GM21786 (cell line): ENCODE measurements around the gene KSR1.
"Not testable (repeated sequence)": the region's sequence is repeated elsewhere in the genome, so short reads cannot be mapped to it uniquely, and the experiment has no call there.

Source experiments
- ATAC-seq: cut with Tn5 transposase; IDR thresholded peaks from one replicate; pipeline ENCODE4 v1.9.1; 2021; ENCODE audit not compliant: unreplicated experiment

The KSR1 gene

GRCh38 chr17:27425991-27426390 lies 30.3 kb upstream of the KSR1 start:
- no peak for ATAC-seq

- not testable (repeated sequence) for ATAC-seq
Observed at GRCh38 chr17:27426471-27426870, 29.8 kb upstream of the KSR1 start.

GRCh38 chr17:27427166-27427862 lies 28.9 kb upstream of the KSR1 start:
- not testable (repeated sequence) for ATAC-seq

DNA sequence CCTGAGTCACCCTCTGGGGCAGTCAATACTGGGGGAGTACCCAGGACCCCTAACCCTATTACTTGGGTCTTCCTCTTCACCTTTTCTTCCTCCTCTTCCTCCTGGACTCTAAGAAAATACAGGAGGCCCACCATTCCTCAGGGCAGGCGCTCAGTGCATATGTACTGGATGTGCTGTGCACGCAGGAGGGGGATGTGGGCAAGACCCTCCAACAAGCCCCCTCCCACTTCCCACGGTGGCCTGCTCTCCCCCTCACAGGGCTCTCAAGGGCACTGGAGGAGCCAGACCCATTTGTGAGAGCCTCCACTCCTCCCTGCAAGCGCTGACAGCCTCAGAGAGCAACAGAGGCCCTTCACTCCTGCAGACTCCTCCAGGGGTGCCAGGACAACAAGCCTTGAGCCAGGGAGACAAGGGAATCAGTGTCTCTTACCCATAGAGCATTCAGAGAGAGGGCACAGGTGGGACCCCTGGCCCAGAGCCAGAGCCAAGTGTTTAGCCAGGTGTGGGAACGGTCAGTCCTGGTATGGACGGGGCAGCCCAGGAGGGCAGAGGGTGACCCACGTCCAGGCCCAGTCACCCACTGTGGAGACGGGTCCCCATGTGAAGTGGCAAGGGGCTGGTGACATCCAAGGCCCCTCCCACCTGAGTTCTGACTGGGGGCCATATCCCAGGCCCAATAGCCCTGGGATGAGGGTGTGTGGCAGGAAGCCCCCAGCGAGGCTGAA lies 27.3 kb upstream of the KSR1 start:
- ATAC-seq = no peak

DNA sequence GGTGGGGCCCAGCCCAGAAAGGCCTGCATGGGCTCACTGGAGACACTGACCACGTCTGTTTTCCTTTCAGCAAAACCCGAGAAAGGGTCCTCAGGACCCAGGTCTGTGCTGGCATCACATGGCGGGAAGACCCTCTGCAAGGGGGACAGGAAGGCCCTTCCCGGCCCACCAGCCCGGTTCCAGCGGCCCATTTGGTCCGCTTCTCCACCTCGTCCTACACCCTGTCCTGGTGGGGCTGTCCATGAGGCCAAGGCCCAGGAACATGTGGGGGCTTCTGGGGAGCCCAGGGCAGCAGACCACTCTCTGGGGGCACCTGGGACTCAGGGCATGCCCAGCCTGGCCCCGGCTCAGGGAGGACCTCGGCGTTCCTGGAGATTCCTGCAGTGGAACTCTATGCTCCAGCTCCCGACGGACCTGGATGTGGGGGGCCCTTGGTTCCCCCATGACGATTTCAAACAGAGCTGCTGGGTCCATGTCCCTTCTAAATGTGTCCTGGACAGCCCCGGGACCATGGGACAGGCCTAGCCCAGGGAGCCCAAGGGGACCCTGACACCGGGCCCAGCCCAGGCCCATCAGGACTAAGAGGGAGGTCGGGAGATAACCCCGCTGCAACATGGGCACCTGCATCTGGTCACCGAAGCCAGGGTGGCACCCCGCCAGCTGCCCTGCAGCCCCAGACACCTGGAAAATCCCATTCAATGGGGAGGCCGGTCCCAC lies 26.4 kb upstream of the KSR1 start:
- no peak for ATAC-seq

DNA sequence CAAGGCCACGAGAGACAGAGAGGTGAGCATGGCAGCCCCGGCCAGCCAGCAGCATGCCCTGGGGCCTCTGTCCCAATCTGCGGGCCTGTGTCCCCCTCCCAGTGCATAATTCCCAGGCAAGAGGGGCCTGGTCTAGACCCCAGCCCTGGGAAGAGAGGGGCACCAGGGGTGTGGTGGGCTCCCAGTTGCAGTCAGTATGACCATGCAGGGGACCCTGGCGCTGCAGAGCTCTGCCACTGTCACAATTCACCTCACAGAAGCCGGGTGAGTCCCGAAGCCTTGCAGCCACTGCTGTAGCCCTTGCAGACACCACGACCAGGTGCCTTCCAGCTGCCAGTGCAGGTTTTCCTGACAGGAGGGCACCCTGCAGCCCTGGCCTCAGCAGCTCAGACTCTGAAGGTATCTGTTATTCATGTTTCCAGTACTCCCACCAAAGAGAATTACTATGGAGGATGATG lies 25.8 kb upstream of the KSR1 start:
- ATAC-seq = no peak

DNA sequence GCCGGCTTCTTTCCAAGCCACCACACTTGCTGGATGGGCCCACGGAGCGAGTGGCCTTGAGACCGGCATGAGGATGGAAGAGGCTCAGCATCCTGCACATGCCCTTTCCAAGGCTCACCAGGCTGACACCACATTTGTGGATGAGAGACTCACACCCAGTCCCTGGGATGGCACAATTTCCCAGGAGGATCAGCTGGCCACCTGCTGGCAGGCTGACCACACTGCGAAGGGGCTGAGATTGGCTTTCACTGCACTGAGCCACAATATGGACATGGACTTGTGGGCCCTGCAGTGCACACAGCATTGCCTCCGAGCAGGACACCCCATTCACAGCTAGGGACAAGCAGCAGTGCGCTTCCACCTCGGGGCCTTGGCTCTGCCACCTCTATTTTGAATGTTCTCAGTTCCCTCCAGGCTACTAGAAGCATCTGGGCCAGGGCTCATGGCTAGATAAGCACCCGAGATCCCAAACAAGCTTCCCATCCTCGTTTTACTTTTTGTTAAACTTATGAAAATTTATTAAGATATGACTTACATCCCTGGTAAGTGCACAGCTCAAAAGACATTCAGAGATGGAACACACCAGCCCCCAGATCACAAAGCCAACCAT lies 25.3 kb upstream of the KSR1 start:
- ATAC-seq = no peak

- ATAC-seq = no peak
Observed at GRCh38 chr17:27433521-27433920, 22.7 kb upstream of the KSR1 start.

- not testable (repeated sequence) for ATAC-seq
Observed at GRCh38 chr17:27435431-27436070, 20.7 kb upstream of the KSR1 start.

DNA sequence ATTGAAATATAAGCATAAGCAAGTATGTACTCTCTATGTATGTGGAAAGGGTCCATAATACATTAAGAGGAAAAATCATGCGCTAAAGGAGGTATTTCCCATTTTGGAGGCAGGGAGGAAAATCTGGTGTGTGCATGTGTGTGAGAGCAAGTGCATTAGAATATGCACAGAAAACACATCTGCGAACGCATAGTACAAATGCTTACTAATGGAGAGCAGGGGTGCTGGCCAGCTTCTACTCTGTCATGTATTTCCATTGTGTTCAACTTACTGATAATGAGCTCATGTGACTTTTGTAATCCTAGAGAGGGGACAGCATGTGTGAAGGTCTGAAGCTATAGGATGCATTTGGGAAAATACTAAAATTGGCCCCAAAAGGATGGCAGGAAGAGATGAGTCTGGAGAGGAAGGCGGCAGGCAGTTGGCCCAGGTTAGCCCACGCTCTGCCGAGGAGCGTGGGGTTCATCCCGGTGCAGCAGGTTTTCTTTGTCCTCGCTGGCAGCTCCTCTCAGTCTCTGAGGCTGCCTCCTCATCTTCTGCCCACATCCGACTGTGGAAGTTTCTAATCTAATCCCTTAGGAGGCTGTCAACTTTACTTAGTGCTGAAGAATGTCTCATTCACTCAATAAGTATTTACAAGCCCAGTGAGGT lies 17.8 kb upstream of the KSR1 start:
- no peak for ATAC-seq

DNA sequence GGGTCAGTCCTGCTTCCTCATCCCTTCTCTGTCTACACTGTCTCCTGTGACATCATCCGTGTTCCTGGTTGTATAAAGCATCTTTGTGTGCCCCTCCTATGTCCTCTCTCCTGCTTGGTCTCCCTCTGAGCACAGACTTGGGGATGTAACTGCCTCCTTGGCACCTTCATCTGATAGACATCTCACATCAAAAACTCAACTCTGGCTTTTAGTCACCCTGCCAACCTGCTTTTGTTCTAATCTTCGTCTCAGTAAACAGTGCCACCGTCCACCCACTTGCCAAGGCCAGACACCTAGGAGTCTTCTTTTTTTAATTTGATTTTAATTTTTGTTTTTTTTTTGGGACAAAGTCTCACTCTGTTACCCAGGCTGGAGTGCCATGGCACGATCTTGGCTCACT lies 16.9 kb upstream of the KSR1 start:
- no peak for ATAC-seq

- no peak for ATAC-seq
Observed at GRCh38 chr17:27442702-27443101, 13.5 kb upstream of the KSR1 start.

GRCh38 chr17:27443491-27443890 lies 12.8 kb upstream of the KSR1 start:
- ATAC-seq = no peak

GRCh38 chr17:27445971-27446370 lies 10.3 kb upstream of the KSR1 start:
- no peak for ATAC-seq

- ATAC-seq = no peak
Observed at GRCh38 chr17:27446569-27447301, 9.5 kb upstream of the KSR1 start.

GRCh38 chr17:27448534-27448933 lies 7.7 kb upstream of the KSR1 start:
- ATAC-seq = not testable (repeated sequence)

- ATAC-seq = no peak
Observed at GRCh38 chr17:27449541-27449940, 6.7 kb upstream of the KSR1 start.

- ATAC-seq = no peak
Observed at GRCh38 chr17:27449988-27450387, 6.3 kb upstream of the KSR1 start.

- no peak for ATAC-seq
Observed at GRCh38 chr17:27450416-27450815, 5.8 kb upstream of the KSR1 start.

GRCh38 chr17:27451906-27452305 lies 4.3 kb upstream of the KSR1 start:
- ATAC-seq = no peak
